ENCODE results near the gene METTL2B.
A peak's percentile ranks its signal among the peaks of the same experiment; 100 is the strongest.

Gene METTL2B

GRCh38 chr7:128476402-128477335 lies at the start of gene METTL2B:
Gene METTL2B, plus strand, starts transcription at chr7:128476748. Its CDS starts 18 bp downstream, at chr7:128476766.
- peak; percentile 90 for DNase-seq

GRCh38 chr7:128427289-128427891 lies 49.2 kb upstream of the METTL2B start:
- no peak for DNase-seq

GRCh38 chr7:128430207-128430606 lies 46.3 kb upstream of the METTL2B start:
- DNase-seq: no peak

GRCh38 chr7:128431221-128431620 lies 45.3 kb upstream of the METTL2B start:
- no peak for DNase-seq

GRCh38 chr7:128431754-128432153 lies 44.8 kb upstream of the METTL2B start:
- no peak for DNase-seq

- no peak for DNase-seq
Observed at GRCh38 chr7:128434413-128435326, 41.9 kb upstream of the METTL2B start.

- no peak for DNase-seq
Observed at GRCh38 chr7:128435327-128435686, 41.2 kb upstream of the METTL2B start.

GRCh38 chr7:128437426-128438332 lies 38.9 kb upstream of the METTL2B start:
- DNase-seq: no peak

GRCh38 chr7:128442356-128442755 lies 34.2 kb upstream of the METTL2B start:
- DNase-seq: no peak

GRCh38 chr7:128443831-128444600 lies 32.5 kb upstream of the METTL2B start:
- peak; percentile 30 for DNase-seq

GRCh38 chr7:128446306-128446705 lies 30.2 kb upstream of the METTL2B start:
- no peak for DNase-seq

GRCh38 chr7:128447941-128448564 lies 28.5 kb upstream of the METTL2B start:
- DNase-seq: no peak

GRCh38 chr7:128448751-128449302 lies 27.7 kb upstream of the METTL2B start:
- DNase-seq: no peak

GRCh38 chr7:128450409-128450808 lies 26.1 kb upstream of the METTL2B start:
- no peak for DNase-seq

- no peak for DNase-seq
Observed at GRCh38 chr7:128450913-128451312, 25.6 kb upstream of the METTL2B start.

GRCh38 chr7:128452552-128452951 lies 24.0 kb upstream of the METTL2B start:
- DNase-seq: no peak

- DNase-seq: no peak
Observed at GRCh38 chr7:128453836-128454804, 22.4 kb upstream of the METTL2B start.

GRCh38 chr7:128454808-128455542 lies 21.6 kb upstream of the METTL2B start:
- DNase-seq: no peak

All from NK-92 treated with Interleukin-12 subunit alpha and Interleukin-12 subunit beta, amount 100 ng/mL, for 24 hours (cell line).